ENCODE data around the gene HPN.

GRCh38 chr19:35025969-35026368 lies 15.6 kb upstream of the HPN start:
- TF ChIP-seq CTCF (IDR thresholded peaks at IDR 0.05), result no peak
- TF ChIP-seq ZFX (IDR thresholded peaks at IDR 0.05; ENCODE audit: borderline replicate concordance), result no peak

All from 22Rv1 (cell line).